HCT116 (cell line): ENCODE measurements around the gene CHMP1B.

Source experiments
- CTCF ChIP-seq, 3 experiments: fragments of 200-600 bp in 1 of 3; sonication (generic) in 1 of 3; IDR thresholded peaks in 2 of 3; conservative IDR thresholded peaks in 1 of 3; 2 replicates each; pipeline ENCODE4 v1.5.1; 2012 to 2017; ENCODE audit warnings: low read depth in 2 of 3, low read length in 2 of 3, antibody characterized with exemption in 1 of 3, borderline replicate concordance in 1 of 3, control low read depth in 1 of 3, mild to moderate bottlenecking in 1 of 3, mixed read lengths in 1 of 3, mixed run types in 1 of 3, moderate library complexity in 1 of 3; ENCODE audit not compliant: insufficient read depth in 1 of 3
- EZH2phosphoT487 ChIP-seq: fragments of 200-600 bp; IDR thresholded peaks from 2 replicates; pipeline ENCODE4 v1.6.1; 2018; ENCODE audit warnings: antibody characterized with exemption, borderline replicate concordance
- REST ChIP-seq: IDR thresholded peaks from 2 replicates; pipeline ENCODE4 v1.6.1; 2012; ENCODE audit warnings: low read depth
- SIN3A ChIP-seq: IDR thresholded peaks from 2 replicates; pipeline ENCODE4 v1.6.1; 2012; ENCODE audit warnings: low read depth
- TCF7L2 ChIP-seq: IDR thresholded peaks from 2 replicates; pipeline ENCODE4 v1.7.0; 2011; ENCODE audit warnings: borderline replicate concordance, inconsistent platforms; ENCODE audit not compliant: insufficient read depth, insufficient read length; ENCODE audit errors: extremely low read depth
- YY1 ChIP-seq: IDR thresholded peaks from 2 replicates; pipeline ENCODE4 v1.6.1; 2011; ENCODE audit warnings: low read length, low read depth, moderate library complexity, mild to moderate bottlenecking; ENCODE audit not compliant: insufficient replicate concordance; ENCODE audit errors: extremely low read depth
- ZBTB33 ChIP-seq: IDR thresholded peaks from 2 replicates; pipeline ENCODE4 v1.6.1; 2011; ENCODE audit warnings: mild to moderate bottlenecking, low read length, moderate library complexity; ENCODE audit not compliant: insufficient replicate concordance; ENCODE audit errors: extremely low read depth

DNA sequence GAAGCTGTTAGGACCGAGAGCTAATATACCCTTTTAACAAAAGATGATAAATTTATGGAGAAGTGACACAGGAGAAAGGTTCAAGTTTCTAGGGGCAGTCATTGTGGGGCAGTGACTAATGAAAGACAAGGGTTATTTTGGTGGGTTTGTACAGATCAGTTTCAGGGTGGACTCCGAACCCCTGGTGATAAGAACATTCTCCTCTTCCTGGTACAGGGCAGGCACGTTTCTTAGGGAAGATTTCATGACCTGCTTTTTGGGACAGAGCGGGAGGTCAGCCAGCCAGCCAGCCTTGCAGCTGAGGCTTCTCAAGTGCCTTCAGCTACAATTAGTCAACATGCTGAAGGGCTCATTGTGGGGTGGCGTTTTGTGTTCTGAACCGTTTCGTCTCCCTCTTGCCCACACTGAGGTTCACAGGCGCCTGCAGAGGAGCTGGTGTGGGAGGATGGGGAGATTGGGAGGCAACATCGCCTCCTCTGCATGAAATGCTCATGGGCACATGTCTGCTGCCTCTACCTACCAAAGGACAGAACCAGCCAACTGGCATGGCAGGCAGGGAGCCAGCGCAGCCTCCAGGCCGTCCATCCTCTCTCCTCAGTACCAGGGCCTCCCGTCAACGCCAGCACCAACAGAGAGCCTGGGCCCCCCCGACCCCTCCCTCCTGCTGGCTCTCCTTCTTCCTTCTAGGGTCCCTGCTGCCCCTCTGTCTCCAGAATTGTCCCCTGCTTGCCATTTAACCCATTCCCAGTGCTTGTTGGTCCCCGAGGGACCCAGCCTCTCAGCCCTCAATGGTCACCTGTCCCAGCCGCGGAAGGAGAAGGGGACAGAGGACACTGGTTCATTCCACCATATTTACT, 9.6 kb downstream of the CHMP1B start:
- TF ChIP-seq CTCF (IDR thresholded peaks at IDR 0.05 in 2 of 3, conservative IDR thresholded peaks at IDR 0.05 in 1 of 3; ENCODE audit: borderline replicate concordance in 1 of 3, insufficient read depth in 1 of 3, low read depth in 2 of 3, low read length in 2 of 3) (no peak), REST (no peak), EZH2phosphoT487 (no peak), SIN3A (no peak), TCF7L2 (no peak), YY1 (no peak), ZBTB33 (no peak)
